ENCODE measurements around the gene REELD1.

DNA sequence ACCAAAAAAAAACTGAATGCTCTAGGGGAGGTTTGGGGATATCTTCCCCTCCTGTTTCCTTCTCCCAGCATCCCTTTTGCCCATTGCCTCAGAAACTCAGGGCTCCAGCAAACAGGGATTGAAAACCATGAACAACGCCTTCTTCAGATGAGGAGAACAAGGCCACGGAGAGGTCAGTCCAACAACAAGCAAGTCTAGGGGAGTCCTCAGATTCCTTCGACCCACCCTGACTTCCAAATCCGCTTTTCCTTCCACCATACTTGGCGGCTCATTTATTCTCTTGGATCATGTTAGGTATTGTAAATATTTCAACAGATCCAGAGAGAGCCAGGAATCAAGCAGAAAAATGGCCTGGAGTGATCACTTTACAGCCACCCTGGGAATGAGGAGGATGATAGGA lies 21.9 kb downstream of the REELD1 start:
- no peak for TF ChIP-seq POLR2AphosphoS5 (IDR thresholded peaks at IDR 0.05; ENCODE audit: low read depth, low read length)
- TF ChIP-seq POLR2A (IDR thresholded peaks at IDR 0.05; ENCODE audit: low read depth, low read length): no peak

Data from GM12892 (cell line).